Activated CD8-positive, alpha-beta memory T cell treated with anti-CD3 and anti-CD28 coated beads for 24 hours (primary cell): ENCODE results near the gene ACACA.

Experiments used
- DNase-seq: peaks from one replicate; pipeline ENCODE4 v3.0.0-alpha.2; 2020

ACACA gene

DNA sequence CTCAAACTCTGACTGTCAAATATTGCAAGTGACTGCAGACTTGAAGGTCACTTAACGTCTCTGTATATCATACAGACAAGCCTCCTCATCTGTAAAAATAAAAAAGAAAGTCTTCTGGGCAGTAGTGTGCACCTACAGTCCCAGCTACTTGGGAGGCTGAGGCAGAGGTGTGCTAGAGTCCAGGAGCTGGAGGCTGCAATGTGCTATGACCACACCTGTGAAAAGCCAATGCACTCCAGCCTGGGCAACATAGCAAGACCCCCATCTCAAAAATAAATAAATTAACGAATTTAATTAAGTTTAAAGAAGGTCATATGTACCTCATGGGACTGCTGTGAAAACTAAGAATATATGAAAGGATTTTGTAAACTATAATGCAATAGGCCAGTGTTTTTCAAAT is 65.8 kb downstream of the ACACA start:
- no peak for DNase-seq

DNA sequence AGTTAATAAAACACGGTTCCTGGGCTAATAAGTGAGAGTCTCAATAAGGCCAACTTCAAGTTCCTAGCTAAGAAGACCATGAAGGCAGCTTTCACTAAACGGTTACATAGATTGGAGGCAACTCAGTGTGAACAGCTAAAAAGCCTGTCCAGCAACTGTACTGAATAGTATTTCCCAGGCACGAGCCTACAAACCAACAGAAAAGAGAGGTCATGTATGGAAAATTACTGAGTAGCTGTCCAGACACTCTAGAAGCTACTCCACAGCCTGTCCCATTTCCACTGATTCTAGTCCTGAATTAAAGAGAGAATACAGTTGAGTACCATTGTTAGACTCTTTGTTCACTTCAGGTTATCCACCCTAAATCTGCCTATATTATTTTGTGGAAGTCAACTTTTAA is 67.3 kb downstream of the ACACA start:
- DNase-seq: no peak

DNA sequence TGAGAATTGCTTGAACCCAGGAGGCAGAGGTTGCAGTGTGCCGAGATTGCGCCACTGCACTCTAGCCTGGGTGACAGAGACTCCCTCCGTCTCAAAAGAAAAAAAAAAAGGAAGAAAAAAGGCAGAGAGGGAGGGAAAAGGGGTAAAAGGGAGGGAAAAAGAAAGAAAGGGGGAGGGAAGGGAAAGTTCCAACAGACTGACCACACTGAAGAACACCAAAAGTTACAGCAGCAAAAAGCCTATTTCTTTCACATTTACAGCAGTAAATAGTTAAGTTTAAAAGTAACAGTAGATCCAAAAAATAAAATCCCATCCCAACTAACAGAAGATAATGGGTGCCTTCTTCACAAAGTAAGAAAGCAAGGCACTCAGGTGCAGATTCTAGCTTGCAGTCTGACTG is 67.8 kb downstream of the ACACA start:
- DNase-seq: no peak

DNA sequence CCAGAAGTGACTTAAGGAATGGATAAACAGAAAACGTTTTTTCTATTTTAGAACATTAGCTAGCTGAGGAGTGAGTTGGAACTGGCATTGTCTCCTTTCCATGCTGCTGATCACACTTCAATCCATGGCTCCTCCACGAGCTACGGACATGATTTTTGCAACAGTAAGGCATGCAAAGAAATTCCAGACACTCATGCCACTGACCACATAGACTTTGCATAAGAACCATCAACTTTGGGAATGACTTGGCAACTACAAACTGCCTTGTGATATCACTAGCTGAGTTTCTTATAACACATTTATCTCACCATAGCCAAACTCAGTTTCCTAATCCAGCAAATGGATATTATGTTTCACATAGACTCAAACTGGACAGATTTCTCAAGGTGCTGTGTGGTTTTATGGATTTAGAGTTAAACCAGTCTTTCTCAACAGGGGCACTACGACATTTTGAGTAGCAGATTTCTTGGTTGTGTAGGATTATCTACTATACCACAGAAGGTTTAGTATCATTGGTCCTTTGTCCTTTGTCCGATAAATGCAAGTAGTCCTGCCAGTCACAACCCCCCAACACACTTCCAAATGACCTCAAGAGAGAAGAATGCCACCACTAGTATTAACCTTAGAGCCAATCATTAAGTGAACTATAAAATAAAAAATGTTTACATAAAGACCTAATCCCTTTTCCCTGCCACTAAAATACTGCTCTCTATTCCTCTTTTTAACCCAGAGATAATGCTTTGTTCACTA is 79.1 kb downstream of the ACACA start:
- no peak for DNase-seq

DNA sequence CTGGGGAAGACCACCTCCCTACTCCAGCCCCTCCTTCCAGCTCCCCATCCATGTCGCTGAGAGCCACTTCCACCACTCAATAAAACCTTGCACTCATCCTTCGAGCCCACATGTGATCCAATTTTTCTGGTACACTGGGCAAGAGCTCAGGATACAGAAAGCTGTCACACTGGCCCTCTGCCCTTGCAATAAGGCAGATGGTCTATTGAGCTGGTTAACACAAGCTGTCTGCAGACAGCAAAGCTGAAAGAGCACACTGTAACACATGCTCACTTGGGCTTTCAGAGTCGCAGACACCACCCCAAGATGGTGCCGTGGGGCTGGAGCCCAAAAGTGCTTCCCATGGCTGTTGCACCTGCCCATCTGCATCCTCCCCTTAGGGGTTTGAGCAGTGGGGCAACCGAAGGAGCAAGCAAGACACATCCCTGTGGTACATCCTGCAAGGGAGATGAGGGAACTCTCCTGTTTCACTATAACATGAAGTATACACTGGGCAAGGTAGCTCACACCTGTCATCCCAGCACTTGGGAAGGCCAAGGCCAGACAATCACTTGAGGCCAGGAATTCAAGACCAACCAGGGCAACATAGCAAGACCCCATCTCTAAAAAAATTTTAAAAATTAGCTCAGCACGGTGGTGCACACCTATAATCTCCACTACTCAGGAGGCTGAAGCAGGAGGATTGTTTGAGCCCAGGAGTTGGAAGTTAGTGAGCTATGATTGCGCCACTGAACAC is 83.6 kb downstream of the ACACA start:
- DNase-seq: no peak

DNA sequence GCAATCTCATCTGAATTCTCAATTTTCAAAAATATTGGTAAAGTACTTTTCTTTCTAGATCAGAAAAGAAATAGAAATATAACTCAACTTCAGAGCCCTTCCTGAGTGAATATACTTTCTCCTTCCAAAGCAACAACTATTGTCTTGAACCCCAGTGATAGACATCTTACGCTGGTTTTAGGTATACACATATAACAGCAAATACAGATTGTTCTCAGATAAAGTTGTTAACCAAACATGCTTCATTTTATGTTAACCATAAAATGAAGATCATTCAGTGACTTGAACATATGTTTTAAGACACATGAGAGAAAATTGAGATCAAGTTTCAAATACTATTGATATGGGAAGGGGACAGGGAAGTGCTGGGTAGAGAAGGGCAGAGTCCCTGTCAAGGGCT is 84.5 kb downstream of the ACACA start:
- DNase-seq: no peak

DNA sequence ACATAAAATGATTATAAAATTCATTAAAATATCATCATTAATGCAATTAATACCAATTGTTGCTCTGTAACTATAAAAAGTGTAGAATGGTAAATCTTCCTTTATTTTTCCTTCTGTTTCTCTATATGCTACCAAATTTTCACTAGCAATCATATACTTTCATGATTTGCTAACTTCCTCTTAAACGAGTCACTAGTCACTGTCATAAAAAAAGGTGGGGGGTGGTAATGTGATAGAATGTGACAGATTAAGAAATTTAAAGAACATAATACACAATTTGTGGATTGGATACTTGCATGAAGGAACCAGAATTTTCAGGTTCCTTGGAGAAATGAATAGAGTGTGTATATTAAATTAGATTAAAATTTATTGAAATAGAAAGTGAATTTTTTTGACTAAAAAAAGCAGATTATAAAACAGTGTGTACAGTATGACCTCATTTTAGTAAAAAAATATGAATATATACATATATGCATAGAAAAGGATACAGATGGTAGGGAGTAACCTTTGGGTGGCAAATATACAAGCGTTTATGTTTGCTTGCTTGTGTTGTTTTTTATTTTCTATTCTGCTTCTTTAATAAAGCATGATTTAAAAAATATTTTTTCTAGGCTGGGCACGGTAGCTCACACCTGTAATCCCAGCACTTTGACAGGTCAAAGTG is 87.6 kb downstream of the ACACA start:
- DNase-seq: no peak

DNA sequence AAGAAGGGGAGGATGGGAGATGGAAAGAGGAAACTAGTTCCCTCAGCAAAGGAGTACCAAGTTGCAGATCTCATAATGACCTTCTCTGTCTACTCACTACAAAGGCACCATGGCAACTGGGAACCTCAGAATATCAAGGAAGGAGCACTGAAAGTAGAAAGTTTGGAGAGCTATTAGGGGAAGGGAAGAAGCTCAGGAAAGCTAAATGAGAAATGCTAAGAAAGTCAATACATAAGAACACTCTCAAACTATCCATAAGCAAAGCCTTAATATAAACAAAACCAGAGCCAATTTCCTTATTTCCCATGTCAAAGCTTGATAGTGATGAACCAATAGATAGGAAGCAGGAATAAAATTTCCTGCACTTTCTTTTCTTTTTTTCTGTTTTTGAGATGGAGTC is 88.8 kb downstream of the ACACA start:
- DNase-seq: no peak

DNA sequence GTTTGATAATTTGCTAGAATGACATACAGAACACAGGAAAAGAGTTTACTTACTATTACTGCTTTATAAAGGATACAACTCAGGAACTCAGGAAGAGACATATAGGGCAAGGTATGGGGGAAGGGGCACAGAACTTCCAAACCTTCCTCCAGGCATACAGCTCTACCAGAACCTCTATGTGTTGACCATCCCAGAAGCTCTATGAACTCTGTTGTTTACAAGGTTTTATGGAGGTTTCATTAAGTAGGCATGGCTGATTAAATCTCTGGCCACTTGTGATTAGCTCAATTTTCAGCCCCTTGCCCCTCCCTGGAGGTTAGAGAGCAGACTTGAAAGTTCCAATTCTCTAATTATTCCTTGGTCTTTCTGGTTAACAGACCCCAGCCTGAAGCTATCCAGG is 91.0 kb downstream of the ACACA start:
- DNase-seq: no peak

DNA sequence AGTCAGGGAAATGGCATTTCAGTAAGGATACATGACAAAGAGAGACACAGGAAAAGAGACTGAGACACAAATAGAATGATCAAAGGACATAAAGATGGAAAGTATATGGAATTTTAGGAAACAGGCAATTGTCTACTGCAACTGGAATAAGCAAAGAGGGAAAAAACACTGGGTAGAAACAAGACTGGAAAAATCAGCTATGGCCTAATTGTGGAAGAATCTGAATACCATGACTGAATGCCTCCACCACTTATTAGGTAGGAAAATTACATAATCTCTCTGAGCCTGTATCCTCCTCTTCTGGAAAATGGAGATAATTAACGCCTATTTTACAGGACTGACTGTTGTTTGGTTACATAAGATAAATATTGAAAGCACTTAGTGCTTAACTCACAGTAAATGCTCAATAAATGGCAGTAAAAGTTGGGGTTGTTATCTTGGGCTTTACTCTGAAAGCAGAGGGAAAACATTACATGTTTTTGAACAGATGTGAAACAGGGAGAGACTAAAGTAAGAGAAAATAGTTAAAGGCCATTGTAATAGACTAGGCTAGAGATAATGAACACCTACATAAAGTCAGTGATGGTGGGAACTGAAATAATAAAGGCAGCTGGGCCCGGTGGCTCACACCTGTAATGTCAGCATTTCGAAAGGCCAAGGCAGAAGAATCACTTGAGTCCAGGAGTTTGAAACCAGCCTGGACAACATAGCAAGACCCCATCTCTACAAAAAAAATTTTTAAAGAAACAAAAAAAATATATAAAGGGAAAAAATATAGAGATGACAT is 94.3 kb downstream of the ACACA start:
- no peak for DNase-seq

DNA sequence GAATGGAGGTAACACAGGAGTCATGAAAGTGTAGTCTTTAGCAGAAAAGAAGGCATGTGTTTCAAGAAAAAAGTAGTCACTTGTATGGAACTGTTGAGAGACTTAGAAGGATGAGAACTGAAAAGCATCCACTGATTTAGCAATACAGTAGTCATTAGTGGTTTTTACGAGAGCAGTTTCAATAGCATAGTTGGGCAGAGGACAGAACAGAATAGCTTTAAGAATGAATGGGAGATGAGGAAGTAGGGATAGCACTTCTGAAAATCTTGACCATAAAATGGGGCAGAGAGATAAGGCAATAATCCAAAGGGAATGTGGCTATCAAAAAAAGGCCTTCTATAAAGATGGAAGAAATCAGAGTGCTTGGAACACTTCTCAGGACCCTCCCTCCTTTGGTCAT is 95.7 kb downstream of the ACACA start:
- DNase-seq: no peak

DNA sequence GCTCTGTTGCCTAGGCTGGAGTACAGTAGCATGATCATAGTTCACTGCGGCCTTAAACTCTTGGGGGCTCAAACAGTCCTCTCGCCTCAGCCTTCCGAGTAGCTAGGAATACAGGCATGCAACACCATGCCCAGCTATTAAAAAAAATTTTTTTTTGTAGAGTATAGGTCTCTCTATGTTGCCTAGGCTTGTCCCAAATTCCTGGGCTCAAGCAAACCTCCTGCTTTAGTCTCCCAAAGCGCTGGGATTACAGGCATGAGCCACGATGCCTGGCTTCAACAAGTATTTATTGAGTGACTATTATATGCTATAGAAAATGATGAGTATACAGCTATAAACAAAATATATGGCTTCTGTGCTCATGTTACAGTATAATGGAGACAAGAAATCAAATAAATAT is 97.6 kb downstream of the ACACA start:
- DNase-seq: no peak

DNA sequence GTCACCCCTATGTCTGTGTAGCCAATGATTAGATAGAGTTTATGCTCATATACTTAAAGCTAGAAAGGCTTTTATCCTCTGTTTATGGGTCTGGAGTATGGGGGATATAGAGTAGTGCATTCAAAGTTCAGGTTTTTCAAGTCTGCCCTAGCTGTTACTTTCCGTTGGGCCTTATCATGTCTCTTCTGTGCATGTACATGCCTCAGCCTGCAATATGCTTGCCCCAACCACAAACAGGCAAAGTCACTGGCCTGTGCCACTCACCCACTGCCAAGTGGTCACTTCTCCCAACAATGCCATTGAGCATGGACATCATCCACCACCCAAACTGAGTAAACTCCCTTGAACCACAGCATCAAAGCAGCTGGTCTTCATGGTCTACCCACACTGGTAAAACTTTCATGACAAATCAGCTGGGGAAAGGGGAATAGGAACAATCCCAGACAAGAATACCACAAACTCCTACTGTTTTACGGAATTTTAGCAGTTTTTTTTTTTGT is 101.2 kb downstream of the ACACA start:
- DNase-seq: no peak

DNA sequence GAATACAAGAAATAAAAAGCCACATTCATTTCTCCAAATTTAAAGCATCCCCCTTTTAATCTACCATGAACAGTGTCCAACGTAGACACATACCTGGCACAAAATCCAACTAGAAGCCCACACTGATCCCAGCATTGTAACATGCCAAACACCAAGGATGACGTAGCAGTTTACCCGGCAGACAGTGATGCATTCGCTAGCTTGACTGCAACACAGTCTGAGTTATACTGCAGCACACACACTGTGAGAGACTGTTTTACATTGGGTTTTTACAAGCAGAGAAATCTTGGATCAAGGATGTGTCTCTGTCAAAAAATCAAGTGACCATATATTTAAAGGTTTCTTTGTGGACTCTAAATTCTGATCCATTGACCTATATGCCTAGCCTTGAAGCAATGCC is 105.3 kb downstream of the ACACA start:
- DNase-seq: no peak

DNA sequence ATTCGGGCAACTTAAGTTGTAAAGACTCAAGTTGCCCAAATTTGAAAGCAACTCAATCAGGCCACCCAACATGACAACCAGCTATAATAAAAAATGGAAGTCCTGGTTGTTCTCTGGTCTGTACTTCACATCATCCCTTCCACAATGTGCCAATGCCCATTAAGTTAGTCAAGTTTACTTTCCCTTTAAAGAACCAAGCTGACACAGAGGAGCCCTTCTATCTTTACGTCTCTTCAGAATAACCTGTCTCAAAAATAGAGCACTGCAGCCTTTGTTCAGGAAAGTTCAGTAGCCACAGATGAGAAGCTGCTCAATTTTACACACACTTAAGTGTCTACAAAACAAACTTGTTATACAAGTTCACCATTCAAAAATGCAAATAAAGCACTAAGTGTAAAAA is 106.0 kb downstream of the ACACA start:
- DNase-seq: no peak

DNA sequence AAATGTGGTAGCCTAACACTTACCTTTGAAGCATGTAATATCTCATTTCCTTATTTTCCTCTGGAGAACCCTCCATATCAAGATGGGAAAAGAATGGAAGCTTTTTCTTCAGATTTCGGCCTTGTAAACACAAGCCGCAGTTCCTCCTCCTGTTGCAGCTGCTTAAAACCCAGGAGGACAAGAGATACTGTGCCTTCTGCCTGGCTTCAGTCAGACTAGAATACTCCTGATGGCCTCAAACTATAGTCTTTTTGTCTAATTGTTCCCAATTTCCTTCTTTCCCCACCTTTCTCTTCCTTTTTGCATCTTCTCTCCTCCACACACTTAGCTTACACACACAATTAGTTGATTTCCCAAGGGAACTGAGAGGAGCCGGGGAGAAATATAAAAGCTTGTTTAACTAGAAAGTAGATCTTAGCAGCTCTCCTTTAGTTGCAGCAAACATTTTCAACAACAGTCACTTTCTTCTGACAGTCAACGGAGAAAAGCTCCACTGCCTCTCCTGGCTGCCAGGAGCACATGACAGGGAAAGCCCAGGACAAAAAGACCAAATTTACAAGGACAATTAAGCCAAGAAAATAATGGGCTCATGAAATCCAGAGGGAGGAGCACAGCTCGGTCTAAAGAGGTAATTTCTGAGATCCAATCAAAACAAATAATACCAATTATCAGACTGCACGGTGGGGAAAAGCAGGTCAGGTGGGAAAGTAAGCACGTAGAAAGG is 107.2 kb downstream of the ACACA start:
- no peak for DNase-seq

DNA sequence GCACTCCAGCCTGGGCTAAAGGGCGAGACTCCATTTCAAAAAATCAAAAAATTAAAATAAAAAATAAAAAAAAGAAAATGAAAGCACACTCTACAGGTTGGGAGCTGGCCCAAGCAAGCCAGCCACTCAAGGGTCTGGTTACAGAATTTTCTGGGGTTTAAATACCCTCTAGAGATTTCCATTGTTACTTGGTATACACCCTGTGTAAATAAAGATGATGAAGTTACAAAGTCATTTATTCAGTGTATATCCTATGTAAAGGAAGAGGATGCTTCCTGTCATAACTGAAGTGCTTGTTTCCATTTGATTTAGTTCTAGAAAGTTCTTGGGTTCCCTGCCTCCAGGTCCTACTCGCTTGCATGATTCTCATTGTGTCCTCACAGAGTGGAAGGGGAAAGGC is 110.7 kb downstream of the ACACA start:
- DNase-seq: no peak

DNA sequence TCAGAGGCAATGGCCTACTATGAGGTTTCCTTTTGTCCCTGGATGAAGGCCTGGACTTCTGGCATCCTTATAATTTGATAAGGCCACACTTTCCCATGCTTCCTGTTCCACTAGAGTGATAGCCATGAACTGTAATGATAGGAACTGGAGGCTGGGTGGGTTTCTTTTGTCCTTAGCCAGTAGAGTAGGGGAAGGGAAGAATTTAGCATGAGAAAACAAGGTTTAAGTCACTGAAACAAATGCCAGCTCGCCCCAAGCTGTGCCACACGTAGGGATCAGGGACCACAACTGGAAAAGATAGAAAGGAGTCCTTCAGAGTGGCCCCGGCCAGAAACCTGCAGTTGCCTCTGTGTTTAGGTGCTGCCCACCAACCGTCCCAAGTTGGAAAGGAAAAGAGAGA is 111.7 kb downstream of the ACACA start:
- DNase-seq: no peak

DNA sequence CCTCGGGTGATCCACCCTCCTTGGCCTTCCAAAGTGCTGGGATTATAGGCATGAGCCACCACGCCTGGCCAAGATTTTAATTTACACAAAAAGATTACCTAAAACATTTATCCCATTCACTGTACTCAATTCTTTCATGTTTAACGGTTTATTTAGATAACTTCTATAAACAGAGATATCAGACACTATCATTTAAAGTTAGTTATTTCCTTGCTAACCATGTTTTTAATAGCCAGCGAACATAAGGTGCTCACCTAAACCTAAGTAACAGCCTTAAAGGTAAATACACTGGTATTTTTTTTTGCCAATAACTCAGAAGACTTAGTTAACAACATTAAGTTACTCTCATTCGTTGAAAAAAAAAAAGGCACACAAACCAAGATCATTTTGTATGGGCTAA is 112.9 kb downstream of the ACACA start:
- no peak for DNase-seq

DNA sequence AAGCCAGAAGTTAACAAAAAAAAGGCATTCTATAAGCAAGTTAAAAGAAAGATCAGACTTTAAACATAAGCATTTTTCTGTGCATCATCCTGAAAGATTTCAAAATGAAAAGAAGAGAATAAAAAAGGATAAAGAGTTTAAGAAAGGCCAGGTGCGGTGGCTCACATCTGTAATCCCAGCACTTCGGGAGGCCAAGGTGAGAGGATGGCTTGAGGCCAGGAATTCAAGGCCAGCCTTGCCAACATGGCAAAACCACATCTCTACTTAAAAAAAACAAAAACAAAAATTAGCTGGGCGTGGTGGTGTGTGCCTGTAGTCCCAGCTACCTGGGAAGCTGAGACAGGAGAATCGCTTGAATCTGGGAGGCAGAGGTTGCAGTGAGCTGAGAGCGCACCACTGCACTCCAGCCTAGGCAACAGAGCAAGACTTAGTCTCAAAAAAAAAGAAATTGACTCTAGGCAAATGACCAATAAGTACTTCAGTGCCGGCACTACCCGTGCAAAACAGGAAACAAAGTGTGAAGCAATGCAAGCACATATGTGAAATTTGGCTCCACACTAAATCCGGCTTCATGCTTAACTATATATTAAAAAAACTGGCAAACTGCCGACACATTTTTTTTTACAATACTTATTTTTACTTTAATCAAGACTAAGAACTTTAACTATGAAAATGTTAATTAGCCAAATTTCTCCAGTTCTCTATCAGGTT is 114.1 kb downstream of the ACACA start:
- no peak for DNase-seq

DNA sequence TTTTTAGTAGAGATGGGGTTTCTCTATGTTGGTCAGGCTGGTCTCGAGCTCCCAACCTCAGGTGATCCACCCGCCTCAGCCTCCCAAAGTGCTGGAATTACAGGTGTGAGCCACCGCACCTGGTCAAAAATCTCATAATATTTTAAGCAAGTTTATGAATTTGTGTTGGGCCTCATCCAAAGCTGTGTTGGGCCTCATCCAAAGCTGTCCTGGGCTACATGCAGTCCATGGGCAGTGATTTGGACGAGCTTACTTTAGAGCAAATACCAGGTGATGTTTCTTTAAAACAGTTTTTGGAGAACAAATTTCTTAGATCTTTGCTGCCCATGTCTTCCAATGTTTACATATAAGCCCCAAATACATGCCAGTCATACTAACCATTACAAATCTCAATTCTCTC is 115.3 kb downstream of the ACACA start:
- DNase-seq: no peak

DNA sequence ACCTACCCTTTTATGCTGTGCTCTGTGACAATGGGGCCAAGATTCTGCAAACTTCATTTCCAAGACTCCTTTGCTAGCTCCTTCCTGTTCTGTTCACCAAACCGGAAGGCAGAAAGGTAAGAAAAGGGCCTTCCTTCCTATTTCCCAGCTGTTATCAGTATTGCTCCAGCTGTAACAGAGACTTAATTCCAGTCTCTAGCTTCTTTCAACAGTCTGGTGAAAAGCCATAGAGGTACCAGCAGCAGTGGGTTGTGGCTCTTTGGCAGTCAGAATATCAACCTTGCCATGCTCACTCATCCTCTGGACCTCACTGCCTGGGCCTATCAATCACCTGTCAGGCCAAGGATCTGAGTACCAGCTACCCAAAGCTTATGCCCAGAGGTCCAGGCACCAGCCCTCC is 120.2 kb downstream of the ACACA start:
- DNase-seq: no peak
